ENCODE measurements around the gene AMD1. TPM values are rescaled to one million over a fixed set of nuclear protein-coding genes. Genes with fewer than 3 reads are reported as not detected.

Gene AMD1
- total RNA-seq, 4 donors from 2014 or later: 33.5 to 57.1 (median 45.1) TPM

- no peaks in the 10 kb centered on the region for H3K4me1 ChIP-seq
- TF ChIP-seq POLR2A (IDR thresholded peaks at IDR 0.05) (no peak), CTCF (IDR thresholded peaks at IDR 0.05 in 4 of 5, conservative IDR thresholded peaks at IDR 0.05 in 1 of 5) (no peak)
- H3K9me3 ChIP-seq: no peaks in the 10 kb centered on the region
- no peaks in the 10 kb centered on the region for H3K27me3 ChIP-seq
- ATAC-seq: no peak
- no peak overlapping the region for H3K27ac ChIP-seq
- intact Hi-C loops (cut with DNase I; ENCODE audit: low total_unique reads): no loop called here
- DNase-seq: no peak
- H3K4me3 ChIP-seq: no peak overlapping the region
- in situ Hi-C loops (cut with MboI; ENCODE audit: low sequenced_read_pairs in 4 of 4): loop anchor here in 1 of 4 donors (25.0 kb wide), 1 partner anchor 393 kb away; no protein-coding TSS in a partner anchor
- H3K36me3 ChIP-seq: no peaks in the 10 kb centered on the region
Measured at GRCh38 chr6:110930781-110931180, 56.2 kb downstream of the AMD1 start.

- no peaks in the 10 kb centered on the region for H3K9me3 ChIP-seq
- in situ Hi-C loops (cut with MboI; ENCODE audit: low sequenced_read_pairs in 4 of 4): loop anchor here in 1 of 4 donors (25.0 kb wide), 1 partner anchor 397 kb away; no protein-coding TSS in a partner anchor
- no peak for ATAC-seq
Measured at GRCh38 chr6:110933912-110934311, 59.3 kb downstream of the AMD1 start.

GRCh38 chr6:110934381-110934898 is 59.9 kb downstream of the AMD1 start:
- Histone ChIP-seq H3K27me3 (no peaks in the 10 kb centered on the region), H3K27ac (no peak overlapping the region), H3K9me3 (no peaks in the 10 kb centered on the region), H3K36me3 (no peaks in the 10 kb centered on the region), H3K4me3 (no peak overlapping the region), H3K4me1 (no peaks in the 10 kb centered on the region)
- DNase-seq: no peak
- no peak for ATAC-seq
- no peak for TF ChIP-seq POLR2A (IDR thresholded peaks at IDR 0.05)
- no peak for TF ChIP-seq CTCF (IDR thresholded peaks at IDR 0.05 in 4 of 5, conservative IDR thresholded peaks at IDR 0.05 in 1 of 5)
- intact Hi-C loops (cut with DNase I; ENCODE audit: low total_unique reads) (no loop called here), in situ Hi-C loops (cut with MboI; ENCODE audit: low sequenced_read_pairs in 4 of 4) (loop anchor here in 1 of 4 donors (25.0 kb wide), 1 partner anchor 397 kb away; no protein-coding TSS in a partner anchor)

More at GRCh38 chr6:110933912-110934311, 59.3 kb downstream of the AMD1 start:
- H3K4me1 ChIP-seq: no peaks in the 10 kb centered on the region
- H3K4me3 ChIP-seq: no peak overlapping the region
- no peak overlapping the region for H3K27ac ChIP-seq
- DNase-seq: no peak
- no peak for TF ChIP-seq POLR2A (IDR thresholded peaks at IDR 0.05)
- no peak for TF ChIP-seq CTCF (IDR thresholded peaks at IDR 0.05 in 4 of 5, conservative IDR thresholded peaks at IDR 0.05 in 1 of 5)
- no peaks in the 10 kb centered on the region for H3K36me3 ChIP-seq
- intact Hi-C loops (cut with DNase I; ENCODE audit: low total_unique reads): no loop called here
- H3K27me3 ChIP-seq: no peaks in the 10 kb centered on the region

- Histone ChIP-seq H3K4me3 (no peak overlapping the region), H3K36me3 (no peaks in the 10 kb centered on the region), H3K9me3 (no peaks in the 10 kb centered on the region), H3K27ac (no peak overlapping the region), H3K27me3 (no peaks in the 10 kb centered on the region), H3K4me1 (no peaks in the 10 kb centered on the region)
- ATAC-seq (no peak), DNase-seq (no peak)
- intact Hi-C loops (cut with DNase I; ENCODE audit: low total_unique reads): no loop called here
- in situ Hi-C loops (cut with MboI; ENCODE audit: low sequenced_read_pairs in 4 of 4): loop anchor here in 1 of 4 donors (25.0 kb wide), 1 partner anchor 398 kb away; no protein-coding TSS in a partner anchor
- TF ChIP-seq POLR2A (IDR thresholded peaks at IDR 0.05) (no peak), CTCF (IDR thresholded peaks at IDR 0.05 in 4 of 5, conservative IDR thresholded peaks at IDR 0.05 in 1 of 5) (no peak)
Measured at GRCh38 chr6:110935171-110935570, 60.6 kb downstream of the AMD1 start.
